ENCODE results near the gene ANK2. TPM values are rescaled to one million over a fixed set of nuclear protein-coding genes. Genes with fewer than 3 reads are reported as not detected.

The ANK2 gene
- total RNA-seq, 2 experiments from 2014 or later = 1.5 to 1.9 TPM

DNA sequence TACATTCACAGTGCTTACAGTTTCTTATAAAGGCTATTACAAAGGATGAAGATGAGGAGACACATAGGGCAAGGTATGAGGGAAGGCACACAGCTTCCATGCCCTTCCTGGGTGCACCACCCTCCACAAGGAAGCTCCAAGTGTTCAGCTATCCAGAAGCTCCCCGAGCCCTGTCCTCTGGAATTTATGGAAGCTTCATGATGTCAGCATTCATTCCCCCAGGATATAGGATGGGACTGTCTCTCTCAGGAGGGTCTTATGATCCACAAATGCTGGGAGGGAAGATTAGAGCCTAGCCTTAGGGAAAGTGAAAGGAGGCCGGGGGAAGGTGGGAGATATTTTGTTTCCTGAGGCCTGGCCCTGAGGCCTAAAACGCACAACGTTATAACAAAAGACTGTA lies 236.0 kb downstream of the ANK2 start:
- Mint-ChIP-seq H3K36me3 (ENCODE audit: low read depth) (no peaks in the 10 kb centered on the region), H3K27ac (no peak overlapping the region), H3K27me3 (peaks cover 7% of the 10 kb centered on the region), H3K9me3 (no peaks in the 10 kb centered on the region), H3K4me3 (no peak overlapping the region), H3K4me1 (no peaks in the 10 kb centered on the region)
- ChIA-PET CTCF (no interaction called here), POLR2A (no interaction called here)
- DNase-seq = no peak

DNA sequence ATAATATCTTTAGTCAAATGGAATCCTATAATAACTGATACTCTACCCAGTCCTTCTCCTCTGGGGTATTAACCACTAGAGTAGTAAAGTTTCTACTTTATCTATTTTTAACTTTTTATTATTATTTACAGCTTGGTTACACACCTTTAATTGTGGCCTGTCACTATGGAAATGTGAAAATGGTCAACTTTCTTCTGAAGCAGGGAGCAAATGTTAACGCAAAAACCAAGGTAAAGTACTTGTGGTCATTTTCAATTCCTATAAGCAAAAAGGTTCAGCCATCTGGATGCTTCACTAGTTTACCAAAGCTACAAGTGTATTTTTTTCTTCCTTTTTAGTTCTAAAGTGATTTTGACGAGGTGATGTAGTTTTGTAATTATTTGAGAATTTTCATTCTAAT lies 238.8 kb downstream of the ANK2 start:
- no peak overlapping the region for H3K4me3 Mint-ChIP-seq
- no peak for DNase-seq
- peaks cover 2% of the 10 kb centered on the region for H3K27me3 Mint-ChIP-seq
- H3K9me3 Mint-ChIP-seq = no peaks in the 10 kb centered on the region
- CTCF ChIA-PET = no interaction called here
- POLR2A ChIA-PET = no interaction called here
- H3K4me1 Mint-ChIP-seq = no peaks in the 10 kb centered on the region
- no peak overlapping the region for H3K27ac Mint-ChIP-seq
- no peaks in the 10 kb centered on the region for H3K36me3 Mint-ChIP-seq (ENCODE audit: low read depth)

DNA sequence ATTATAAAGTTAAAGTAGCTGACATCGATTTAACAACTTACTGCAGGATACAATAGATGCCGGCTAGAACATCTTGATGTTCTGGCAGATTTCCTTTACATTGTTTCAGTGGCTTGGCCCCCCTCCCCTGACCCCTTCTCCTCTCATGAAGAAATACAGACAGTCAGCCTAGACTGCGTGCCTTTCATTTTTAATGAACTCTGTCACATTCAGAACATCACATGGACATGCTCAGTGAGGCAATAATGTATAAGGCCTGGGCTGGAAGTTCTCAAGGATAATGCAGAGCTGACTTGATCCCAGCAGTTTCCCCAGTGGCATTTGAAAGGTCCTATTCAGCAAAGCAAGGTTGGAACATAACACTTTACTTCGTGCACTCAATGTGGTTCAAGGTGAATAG lies 239.2 kb downstream of the ANK2 start:
- POLR2A ChIA-PET = no interaction called here
- H3K9me3 Mint-ChIP-seq = no peaks in the 10 kb centered on the region
- CTCF ChIA-PET = no interaction called here

DNA sequence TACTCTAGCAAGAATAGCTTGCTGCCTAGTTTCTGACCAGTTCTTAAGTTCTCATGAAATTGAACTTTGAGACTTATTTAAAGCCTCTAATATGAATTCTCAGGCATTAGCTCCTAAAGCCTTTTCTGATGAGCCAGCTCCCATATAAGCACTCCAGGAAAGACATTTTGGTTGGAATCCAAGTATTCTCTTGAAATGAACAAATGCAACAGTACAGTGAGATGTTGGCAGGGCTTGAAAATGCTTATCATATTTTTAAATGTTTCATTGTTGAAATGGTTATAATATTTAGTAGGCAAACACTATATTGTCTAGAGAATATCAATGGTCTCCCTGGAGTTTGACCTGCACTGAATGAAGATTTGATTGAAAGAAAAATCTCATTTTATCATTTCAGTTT lies 240.3 kb downstream of the ANK2 start:
- ChIA-PET CTCF (no interaction called here), POLR2A (no interaction called here)
- H3K9me3 Mint-ChIP-seq = no peaks in the 10 kb centered on the region
- DNase-seq = no peak
- H3K27ac Mint-ChIP-seq = no peak overlapping the region
- H3K4me3 Mint-ChIP-seq = no peak overlapping the region
- H3K36me3 Mint-ChIP-seq (ENCODE audit: low read depth) = no peaks in the 10 kb centered on the region
- no peaks in the 10 kb centered on the region for H3K4me1 Mint-ChIP-seq
- peaks cover 2% of the 10 kb centered on the region for H3K27me3 Mint-ChIP-seq

More for the DNA sequence above, 239.2 kb downstream of the ANK2 start:
- Mint-ChIP-seq H3K36me3 (ENCODE audit: low read depth) (no peaks in the 10 kb centered on the region), H3K4me1 (no peaks in the 10 kb centered on the region), H3K4me3 (no peak overlapping the region), H3K27me3 (peaks cover 2% of the 10 kb centered on the region), H3K27ac (no peak overlapping the region)
- no peak for DNase-seq

DNA sequence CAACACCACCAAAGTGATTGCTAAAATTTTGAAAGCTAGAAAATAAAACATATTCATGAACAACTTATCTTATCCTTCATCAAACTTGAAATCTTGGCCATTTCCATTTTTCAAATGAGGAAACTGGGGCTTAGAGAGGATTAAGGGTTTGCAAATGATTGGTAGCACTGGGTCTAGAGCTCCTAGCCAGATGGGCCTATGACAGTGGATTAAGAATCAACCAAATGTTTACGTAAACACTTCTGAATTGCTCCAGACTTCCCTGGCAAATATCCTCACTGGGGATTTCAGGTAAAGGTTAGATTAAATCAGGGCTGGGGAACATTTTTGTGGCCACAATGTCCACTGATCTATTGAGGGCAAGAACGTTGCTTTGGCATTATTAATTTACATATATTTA lies 241.2 kb downstream of the ANK2 start:
- peaks cover 2% of the 10 kb centered on the region for H3K27me3 Mint-ChIP-seq
- no peak overlapping the region for H3K27ac Mint-ChIP-seq
- DNase-seq = no peak
- H3K36me3 Mint-ChIP-seq (ENCODE audit: low read depth) = no peaks in the 10 kb centered on the region
- ChIA-PET CTCF (interaction anchor here (0.6 kb wide), 1 partner anchor 47 kb away, joined by 4 read pairs; no protein-coding TSS in a partner anchor), POLR2A (no interaction called here)
- H3K4me3 Mint-ChIP-seq = no peak overlapping the region
- H3K4me1 Mint-ChIP-seq = no peaks in the 10 kb centered on the region
- H3K9me3 Mint-ChIP-seq = no peaks in the 10 kb centered on the region

DNA sequence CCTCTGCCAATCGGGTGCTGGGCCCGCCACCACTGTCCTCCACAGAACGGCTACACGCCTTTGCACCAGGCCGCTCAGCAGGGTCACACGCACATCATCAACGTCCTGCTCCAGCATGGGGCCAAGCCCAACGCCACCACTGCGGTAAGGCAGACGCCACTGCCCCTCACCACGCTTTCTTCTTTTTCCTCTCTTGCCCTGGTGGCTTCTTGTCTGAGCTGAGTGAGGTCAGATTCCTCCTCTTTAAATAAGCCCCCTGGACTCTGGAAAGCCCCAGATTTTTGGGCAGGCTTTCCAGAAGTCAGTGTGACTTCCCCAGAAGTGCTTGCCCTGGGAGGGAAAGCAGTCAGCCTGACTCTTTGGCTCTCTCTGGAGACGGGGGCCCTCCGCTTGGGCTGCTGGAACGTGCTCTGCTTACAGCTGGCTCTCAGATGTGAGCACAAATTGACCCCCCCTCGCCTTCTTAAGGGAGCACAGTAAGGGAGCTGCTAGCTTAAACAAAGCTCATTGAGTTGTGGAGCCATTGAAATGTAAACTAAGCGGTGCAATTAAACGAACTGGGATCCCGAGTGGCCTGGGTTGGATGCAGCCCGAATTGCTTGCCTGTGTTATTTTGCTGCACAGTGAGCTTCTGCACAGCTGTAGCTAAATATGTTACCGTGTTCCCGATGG lies 243.1 kb downstream of the ANK2 start:
- no peaks in the 10 kb centered on the region for H3K36me3 Mint-ChIP-seq (ENCODE audit: low read depth)
- POLR2A ChIA-PET = no interaction called here
- no peak overlapping the region for H3K4me3 Mint-ChIP-seq
- H3K27ac Mint-ChIP-seq = no peak overlapping the region
- H3K4me1 Mint-ChIP-seq = no peaks in the 10 kb centered on the region
- no peak for DNase-seq
- CTCF ChIA-PET = no interaction called here
- H3K9me3 Mint-ChIP-seq = no peaks in the 10 kb centered on the region
- peaks cover 3% of the 10 kb centered on the region for H3K27me3 Mint-ChIP-seq

DNA sequence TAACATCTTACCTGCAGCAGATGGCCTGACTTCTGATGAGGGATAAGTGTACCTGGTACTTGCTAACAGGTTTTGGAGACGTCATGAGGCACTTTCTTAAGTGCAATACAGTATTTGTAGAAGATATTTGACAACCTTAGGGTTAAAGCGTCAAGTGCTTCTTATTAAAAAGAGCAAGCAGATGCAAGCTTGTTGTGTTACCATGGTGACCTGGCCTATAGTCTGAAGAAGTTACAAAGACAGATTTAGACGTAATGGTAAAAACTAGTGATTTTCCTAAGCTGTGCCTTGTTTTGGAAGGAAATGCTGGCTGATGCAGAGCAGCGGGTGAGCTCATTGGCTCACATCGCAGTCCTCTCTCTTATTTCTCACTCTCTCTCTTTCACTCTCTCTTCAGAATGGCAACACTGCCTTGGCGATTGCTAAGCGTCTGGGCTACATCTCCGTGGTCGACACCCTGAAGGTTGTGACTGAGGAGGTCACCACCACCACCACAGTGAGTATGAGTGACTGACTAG lies 243.6 kb downstream of the ANK2 start:
- ChIA-PET POLR2A (no interaction called here), CTCF (interaction anchor here (3.2 kb wide), 1 partner anchor 14 kb away, joined by 8 read pairs; no protein-coding TSS in a partner anchor)

DNA sequence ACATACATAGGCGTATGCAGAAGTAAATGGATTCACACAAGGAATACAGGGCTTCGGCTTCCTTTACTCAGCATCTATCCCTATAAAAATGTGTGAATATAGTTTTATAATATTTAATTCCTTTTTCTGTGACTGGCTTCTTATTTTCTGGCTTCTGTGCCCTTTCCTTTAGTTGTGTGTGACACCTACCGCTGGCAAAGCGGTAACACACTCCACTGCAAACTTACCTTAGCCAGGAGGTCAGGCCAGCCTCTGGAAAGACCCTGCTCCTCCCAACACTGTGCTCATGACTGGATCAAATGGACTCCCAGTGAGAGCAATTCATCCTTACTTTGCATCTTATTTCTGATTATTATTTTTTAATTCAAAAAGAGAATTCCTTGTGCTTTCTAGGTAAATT lies 244.2 kb downstream of the ANK2 start:
- Mint-ChIP-seq H3K27ac (no peak overlapping the region), H3K9me3 (no peaks in the 10 kb centered on the region), H3K4me1 (no peaks in the 10 kb centered on the region), H3K36me3 (ENCODE audit: low read depth) (no peaks in the 10 kb centered on the region), H3K27me3 (peaks cover 5% of the 10 kb centered on the region), H3K4me3 (no peak overlapping the region)
- no peak for DNase-seq
- CTCF ChIA-PET = interaction anchor here (3.2 kb wide), 1 partner anchor 15 kb away, joined by 8 read pairs; no protein-coding TSS in a partner anchor
- POLR2A ChIA-PET = interaction anchor here (0.6 kb wide), 1 partner anchor 1078 kb away, joined by 4 read pairs; no protein-coding TSS in a partner anchor

More for the DNA sequence above, 243.6 kb downstream of the ANK2 start:
- Mint-ChIP-seq H3K4me1 (no peaks in the 10 kb centered on the region), H3K9me3 (no peaks in the 10 kb centered on the region), H3K36me3 (ENCODE audit: low read depth) (no peaks in the 10 kb centered on the region), H3K4me3 (no peak overlapping the region), H3K27ac (no peak overlapping the region), H3K27me3 (peaks cover 3% of the 10 kb centered on the region)
- DNase-seq = no peak

DNA sequence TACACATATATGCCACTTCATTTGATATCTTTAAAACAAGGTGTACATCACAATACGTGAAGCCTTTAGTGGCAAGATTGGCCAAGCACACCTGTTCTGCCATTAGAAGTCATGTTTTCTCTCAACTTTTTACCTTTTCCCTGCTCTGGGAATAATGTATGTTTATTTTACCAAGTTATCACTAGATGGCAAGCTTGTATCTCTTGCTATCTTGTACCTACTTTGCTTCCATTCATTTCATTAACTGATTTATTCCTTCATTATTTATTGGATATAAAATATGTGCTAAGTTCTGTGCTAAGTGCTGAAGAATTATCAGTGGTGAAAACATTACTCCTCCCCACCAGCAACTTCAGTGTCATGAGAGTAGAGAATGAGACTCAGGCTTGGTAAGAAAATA lies 245.5 kb downstream of the ANK2 start:
- no peak for DNase-seq
- Mint-ChIP-seq H3K27ac (no peak overlapping the region), H3K9me3 (no peaks in the 10 kb centered on the region), H3K4me1 (no peaks in the 10 kb centered on the region), H3K27me3 (peaks cover 3% of the 10 kb centered on the region), H3K4me3 (no peak overlapping the region), H3K36me3 (ENCODE audit: low read depth) (no peaks in the 10 kb centered on the region)
- CTCF ChIA-PET = interaction anchor here (3.2 kb wide), 1 partner anchor 16 kb away, joined by 8 read pairs; no protein-coding TSS in a partner anchor
- POLR2A ChIA-PET = no interaction called here

DNA sequence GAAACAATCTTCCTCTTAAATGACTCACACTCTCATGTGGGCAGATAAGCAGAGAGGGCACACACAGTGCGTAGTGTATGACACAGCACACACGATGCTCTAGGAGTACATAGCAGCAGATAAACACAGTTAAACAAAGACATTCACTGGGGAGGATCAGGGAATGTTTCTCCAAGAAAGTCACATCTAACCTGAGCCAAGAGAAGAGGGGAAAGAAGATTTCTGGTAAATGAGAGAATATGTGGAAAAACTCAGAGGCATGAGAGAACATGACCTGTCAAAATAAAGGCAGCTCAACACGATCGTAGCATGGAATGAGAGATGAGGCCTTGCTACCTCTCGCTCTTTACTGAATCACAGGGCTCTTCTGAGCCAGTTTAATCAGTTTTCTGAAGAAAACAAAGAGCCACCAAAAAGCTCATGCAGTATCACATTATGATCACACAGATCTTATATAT lies 251.0 kb downstream of the ANK2 start:
- H3K27me3 Mint-ChIP-seq = peaks cover 8% of the 10 kb centered on the region
- H3K9me3 Mint-ChIP-seq = no peaks in the 10 kb centered on the region
- CTCF ChIA-PET = interaction anchor here (0.9 kb wide), 1 partner anchor 75 kb away, joined by 3 read pairs; no protein-coding TSS in a partner anchor
- no peak overlapping the region for H3K27ac Mint-ChIP-seq
- no peak for DNase-seq
- no peak overlapping the region for H3K4me3 Mint-ChIP-seq
- POLR2A ChIA-PET = no interaction called here
- no peaks in the 10 kb centered on the region for H3K4me1 Mint-ChIP-seq
- no peaks in the 10 kb centered on the region for H3K36me3 Mint-ChIP-seq (ENCODE audit: low read depth)

DNA sequence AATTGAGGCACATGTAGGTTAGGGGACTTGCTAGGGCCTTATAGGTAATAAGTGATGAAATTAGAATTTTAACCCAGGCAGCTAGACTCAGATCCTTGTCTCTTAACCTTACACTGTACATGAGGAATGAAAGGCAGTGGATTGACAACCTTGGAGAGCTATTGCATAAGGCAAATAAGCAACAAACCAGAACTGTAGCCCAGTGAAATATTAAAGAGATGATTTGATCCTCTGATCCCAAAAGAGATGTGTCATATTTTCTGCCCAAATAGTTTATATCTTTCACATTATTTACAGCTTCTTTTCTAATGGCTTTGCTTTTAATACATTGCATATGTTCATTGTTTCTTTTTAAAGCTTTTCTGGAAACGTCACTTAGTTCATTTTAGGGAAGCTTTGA lies 252.6 kb downstream of the ANK2 start:
- CTCF ChIA-PET = no interaction called here

DNA sequence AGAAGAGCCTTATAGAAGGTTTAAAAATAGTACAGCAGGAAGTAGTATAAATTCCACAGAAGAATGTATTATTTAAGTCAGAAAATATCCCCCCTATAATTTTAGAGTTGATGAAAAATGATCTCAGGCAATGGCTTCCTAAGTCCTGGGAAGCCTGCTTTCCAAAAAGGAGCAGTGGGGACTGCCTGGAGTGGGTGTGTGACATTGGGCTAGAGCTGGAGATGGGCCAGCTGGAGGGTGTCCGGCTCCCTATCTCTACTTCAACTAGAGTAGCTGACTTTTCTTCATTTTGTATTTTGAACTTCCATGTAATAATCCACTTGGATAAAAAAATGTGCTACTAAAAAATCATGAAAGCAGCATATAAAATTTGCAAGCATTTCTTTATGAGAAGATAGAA lies 253.9 kb downstream of the ANK2 start:
- H3K9me3 Mint-ChIP-seq = no peaks in the 10 kb centered on the region
- CTCF ChIA-PET = no interaction called here
- H3K27me3 Mint-ChIP-seq = peaks cover 4% of the 10 kb centered on the region
- no peaks in the 10 kb centered on the region for H3K36me3 Mint-ChIP-seq (ENCODE audit: low read depth)
- DNase-seq = no peak
- POLR2A ChIA-PET = no interaction called here
- no peak overlapping the region for H3K4me3 Mint-ChIP-seq
- H3K27ac Mint-ChIP-seq = no peak overlapping the region
- no peaks in the 10 kb centered on the region for H3K4me1 Mint-ChIP-seq

More for the DNA sequence above, 252.6 kb downstream of the ANK2 start:
- DNase-seq = no peak
- Mint-ChIP-seq H3K4me1 (no peaks in the 10 kb centered on the region), H3K9me3 (no peaks in the 10 kb centered on the region), H3K36me3 (ENCODE audit: low read depth) (no peaks in the 10 kb centered on the region), H3K27ac (no peak overlapping the region), H3K4me3 (no peak overlapping the region), H3K27me3 (peaks cover 6% of the 10 kb centered on the region)
- POLR2A ChIA-PET = no interaction called here

DNA sequence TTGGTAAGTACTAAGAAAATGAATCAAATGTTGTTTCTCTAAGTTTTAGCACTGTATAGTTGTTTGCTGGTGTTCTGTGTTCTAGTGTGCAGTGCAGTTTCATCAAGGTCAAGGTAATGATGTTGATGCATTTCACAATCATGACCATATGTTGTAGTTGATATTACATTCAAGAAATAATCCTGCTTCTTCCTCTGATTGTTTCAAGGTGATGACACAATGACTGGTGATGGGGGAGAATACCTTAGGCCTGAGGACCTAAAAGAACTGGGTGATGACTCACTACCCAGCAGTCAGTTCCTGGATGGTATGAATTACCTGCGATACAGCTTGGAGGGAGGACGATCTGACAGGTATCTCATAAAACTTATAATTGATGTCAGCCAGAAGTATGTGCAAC lies 261.6 kb downstream of the ANK2 start:
- no peak for DNase-seq
- Mint-ChIP-seq H3K9me3 (no peaks in the 10 kb centered on the region), H3K4me1 (no peaks in the 10 kb centered on the region), H3K27me3 (peaks cover 4% of the 10 kb centered on the region), H3K27ac (no peak overlapping the region), H3K4me3 (no peak overlapping the region), H3K36me3 (ENCODE audit: low read depth) (no peaks in the 10 kb centered on the region)
- CTCF ChIA-PET = no interaction called here
- POLR2A ChIA-PET = no interaction called here

DNA sequence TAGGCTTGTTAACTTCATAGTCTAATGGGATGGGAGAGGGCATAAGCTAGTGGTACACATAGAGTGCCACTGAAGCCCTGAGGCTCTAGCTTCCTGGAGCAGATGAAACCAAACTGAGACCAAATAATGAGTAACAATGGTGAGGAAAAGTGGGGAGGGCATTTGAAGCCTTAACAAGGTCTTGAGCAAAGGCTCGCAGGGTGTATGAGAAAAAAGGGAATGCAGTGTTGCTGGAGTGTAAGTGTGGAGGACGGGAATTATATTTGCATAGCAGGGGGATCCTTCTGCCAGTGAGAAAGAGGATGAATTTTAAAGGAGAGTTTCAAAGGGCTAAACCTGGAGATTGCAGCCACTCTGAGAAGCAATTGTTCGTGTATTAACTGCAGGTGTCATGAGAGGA lies 263.1 kb downstream of the ANK2 start:
- H3K27ac Mint-ChIP-seq = no peak overlapping the region
- POLR2A ChIA-PET = no interaction called here
- no peaks in the 10 kb centered on the region for H3K36me3 Mint-ChIP-seq (ENCODE audit: low read depth)
- H3K27me3 Mint-ChIP-seq = peaks cover 4% of the 10 kb centered on the region
- CTCF ChIA-PET = no interaction called here
- H3K4me1 Mint-ChIP-seq = peaks cover 7% of the 10 kb centered on the region
- no peak for DNase-seq
- H3K4me3 Mint-ChIP-seq = no peak overlapping the region
- H3K9me3 Mint-ChIP-seq = no peaks in the 10 kb centered on the region
